Measurements from ENCODE around the gene RAD51B.

DNA sequence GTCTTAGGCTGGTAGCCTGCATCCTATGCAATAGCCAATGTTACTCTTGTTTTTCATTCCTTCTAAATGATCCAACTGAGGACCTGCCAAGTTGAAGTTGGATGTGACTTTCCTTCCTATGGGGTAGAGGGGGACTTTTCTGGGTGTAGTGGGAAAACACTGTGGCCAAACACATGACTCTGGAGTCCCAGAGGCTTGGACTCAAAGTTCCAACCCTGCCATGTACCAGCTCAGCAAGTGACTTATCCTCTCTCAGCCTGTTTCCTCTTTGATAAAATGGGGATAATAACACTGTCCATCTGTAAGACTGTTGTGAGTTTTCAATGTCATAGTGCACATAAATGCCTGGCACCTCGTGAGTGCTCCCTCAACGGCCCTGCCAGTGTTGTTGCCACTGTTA lies 876.3 kb downstream of the RAD51B start:
- TF ChIP-seq, protein P1, sequence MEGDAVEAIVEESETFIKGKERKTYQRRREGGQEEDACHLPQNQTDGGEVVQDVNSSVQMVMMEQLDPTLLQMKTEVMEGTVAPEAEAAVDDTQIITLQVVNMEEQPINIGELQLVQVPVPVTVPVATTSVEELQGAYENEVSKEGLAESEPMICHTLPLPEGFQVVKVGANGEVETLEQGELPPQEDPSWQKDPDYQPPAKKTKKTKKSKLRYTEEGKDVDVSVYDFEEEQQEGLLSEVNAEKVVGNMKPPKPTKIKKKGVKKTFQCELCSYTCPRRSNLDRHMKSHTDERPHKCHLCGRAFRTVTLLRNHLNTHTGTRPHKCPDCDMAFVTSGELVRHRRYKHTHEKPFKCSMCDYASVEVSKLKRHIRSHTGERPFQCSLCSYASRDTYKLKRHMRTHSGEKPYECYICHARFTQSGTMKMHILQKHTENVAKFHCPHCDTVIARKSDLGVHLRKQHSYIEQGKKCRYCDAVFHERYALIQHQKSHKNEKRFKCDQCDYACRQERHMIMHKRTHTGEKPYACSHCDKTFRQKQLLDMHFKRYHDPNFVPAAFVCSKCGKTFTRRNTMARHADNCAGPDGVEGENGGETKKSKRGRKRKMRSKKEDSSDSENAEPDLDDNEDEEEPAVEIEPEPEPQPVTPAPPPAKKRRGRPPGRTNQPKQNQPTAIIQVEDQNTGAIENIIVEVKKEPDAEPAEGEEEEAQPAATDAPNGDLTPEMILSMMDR (conservative IDR thresholded peaks at IDR 0.05; ENCODE audit: low read depth, low read length): no peak
- no peak for TF ChIP-seq EZH2 (IDR thresholded peaks at IDR 0.05; ENCODE audit: low read length, unreplicated experiment)

Measured in PC-3 (cell line).